GM18951 (cell line): ENCODE data around the gene OGFOD2.

Experiments
- POLR2A ChIP-seq: IDR thresholded peaks from 4 replicates; pipeline ENCODE4 v1.6.1; 2011; ENCODE audit warnings: mild to moderate bottlenecking; ENCODE audit not compliant: insufficient read length, insufficient read depth; ENCODE audit errors: extremely low read depth
- in situ Hi-C: fragments of 300-500 bp; cut with MboI; formaldehyde crosslinking; loops from one replicate; pipeline ENCODE4 v1.12.0; 2022; ENCODE audit warnings: low sequenced_read_pairs, mixed read lengths, inconsistent platforms; ENCODE audit not compliant: unreplicated experiment

Gene OGFOD2

GRCh38 chr12:122974892-122975789 is at the start of gene OGFOD2:
TSS of gene OGFOD2 (plus strand) at chr12:122975244. CDS start at chr12:122975252, 8 bp downstream.
- in situ Hi-C loops, result no loop called here
- TF ChIP-seq POLR2A, result peak; percentile 67

DNA sequence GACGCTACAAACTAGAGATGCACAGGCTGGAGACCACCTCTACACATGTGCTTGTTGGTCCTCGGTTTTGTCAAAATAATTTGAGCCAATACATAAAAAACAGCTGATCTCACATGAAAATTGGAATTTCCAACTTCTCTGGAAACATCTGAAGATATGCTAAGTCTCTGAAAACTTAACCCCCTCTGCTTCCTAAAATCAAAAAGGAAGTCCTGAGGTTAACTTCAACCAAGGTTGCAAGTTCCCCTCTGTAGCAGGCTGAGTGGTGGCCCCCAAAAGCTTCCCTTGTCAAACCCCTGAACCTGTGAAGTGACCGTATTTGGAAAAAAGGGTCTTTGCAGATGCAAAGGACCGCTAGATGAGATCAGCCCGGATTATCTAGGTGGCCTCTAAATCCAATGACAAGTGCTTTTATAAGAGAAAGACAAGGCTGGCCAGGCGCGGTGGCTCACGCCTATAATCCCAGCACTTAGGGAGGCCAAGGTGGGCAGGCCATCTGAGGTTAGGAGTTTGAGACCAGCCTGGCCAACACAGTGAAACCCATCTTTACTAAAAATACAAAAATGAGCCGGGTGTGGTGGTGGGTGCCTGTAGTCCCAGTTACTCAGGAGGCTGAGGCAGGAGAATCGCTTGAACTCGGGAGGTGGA is 47.2 kb upstream of the OGFOD2 start:
- in situ Hi-C loops, result no loop called here
- TF ChIP-seq POLR2A, result no peak

DNA sequence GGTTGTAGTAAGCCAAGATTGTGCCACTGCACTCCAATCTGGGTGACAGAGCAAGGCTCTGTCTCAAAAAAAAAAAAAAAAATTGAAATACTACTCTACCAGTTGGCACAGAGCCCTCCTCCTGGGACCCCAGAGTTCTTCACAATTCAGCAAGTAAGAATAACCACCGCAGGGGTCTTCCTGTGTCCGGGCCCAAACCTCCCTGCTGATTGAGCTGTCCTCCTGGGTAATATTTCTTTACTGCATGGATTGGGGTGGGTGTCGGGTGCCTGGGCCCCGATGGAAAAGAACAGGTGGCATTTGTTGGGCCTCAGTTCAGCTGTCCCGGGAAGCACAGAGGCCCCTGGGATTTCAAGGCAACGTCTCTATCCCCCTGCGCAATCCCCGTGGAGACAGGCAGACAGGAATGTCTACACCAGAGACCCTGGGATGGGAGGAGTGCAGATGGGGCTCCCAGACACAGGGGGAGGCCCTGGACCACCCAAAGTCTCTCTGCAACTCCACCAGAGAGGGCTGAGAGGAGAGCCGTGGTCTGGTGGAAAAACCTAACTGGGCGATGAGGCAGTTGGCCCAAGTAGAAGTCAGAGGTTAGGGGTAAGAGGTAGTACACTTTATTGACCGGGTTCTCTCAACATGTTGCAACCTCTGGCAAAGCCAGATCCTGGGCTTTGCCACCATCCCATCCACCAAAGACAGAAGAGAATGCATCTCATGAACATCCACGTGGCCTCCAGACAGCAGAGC is 46.5 kb upstream of the OGFOD2 start:
- in situ Hi-C loops, result no loop called here
- TF ChIP-seq POLR2A, result no peak

DNA sequence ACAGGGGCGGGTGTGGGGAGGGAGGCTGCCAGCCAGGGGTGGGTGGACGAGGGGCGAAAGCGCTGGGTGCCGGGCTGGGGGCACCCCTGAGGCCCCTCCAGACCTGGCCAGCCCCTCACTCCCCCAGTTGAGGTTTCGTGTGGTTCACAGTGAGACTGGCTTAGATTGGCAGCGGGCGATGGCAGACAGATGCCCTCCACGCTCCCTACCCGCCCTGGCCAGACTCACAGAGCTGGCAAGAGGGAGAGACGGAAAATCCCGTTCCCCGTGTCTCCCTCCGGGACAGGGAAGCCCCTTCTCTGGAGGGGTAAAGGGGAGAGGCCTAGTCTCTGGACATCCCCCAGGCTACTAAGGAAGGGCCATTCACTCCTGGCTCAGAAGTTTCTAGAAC is 45.9 kb upstream of the OGFOD2 start:
- no peak for TF ChIP-seq POLR2A

GRCh38 chr12:122929812-122930211 is 45.2 kb upstream of the OGFOD2 start:
- no peak for TF ChIP-seq POLR2A
- in situ Hi-C loops, result no loop called here

More for the DNA sequence above, 45.9 kb upstream of the OGFOD2 start:
- in situ Hi-C loops, result no loop called here

DNA sequence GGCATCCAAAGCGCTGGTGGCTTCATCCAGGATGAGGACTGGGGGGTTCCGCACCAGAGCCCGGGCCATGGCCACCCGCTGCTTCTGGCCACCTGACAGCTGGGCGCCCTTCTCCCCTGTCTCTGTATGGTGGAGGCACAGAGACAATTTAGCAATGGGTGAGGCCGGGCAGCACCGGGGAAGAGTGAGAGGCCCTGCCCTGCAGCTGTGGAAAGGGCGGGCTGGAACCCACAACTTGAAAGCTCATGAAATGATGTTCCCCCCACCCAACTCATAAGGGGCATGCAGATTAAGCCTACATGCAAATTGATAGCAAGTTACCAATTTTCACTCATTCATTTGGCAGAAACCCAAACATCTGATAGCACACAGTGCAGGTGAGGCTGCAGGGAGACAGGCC is 42.8 kb upstream of the OGFOD2 start:
- no peak for TF ChIP-seq POLR2A
- in situ Hi-C loops, result no loop called here

DNA sequence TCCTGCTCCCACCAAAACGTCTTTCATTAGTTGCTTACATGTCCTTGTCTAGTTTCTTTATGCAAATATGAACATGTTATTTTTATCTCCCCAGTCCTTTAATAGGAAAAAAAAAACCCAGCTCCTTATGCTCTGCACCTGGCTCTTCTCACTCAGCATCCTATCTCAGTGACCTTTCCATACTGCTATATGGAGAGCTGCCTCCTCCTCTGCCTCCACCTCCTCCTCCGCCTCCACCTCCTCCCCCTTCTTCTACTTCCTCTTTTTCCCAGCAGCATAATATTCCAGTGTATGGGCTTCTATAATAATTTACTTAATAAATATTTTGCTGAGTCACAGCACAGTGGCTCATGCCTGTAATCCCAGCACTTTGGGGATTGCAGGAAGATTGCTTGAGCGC is 40.3 kb upstream of the OGFOD2 start:
- no peak for TF ChIP-seq POLR2A
- in situ Hi-C loops, result no loop called here

GRCh38 chr12:122935318-122935717 is 39.7 kb upstream of the OGFOD2 start:
- no peak for TF ChIP-seq POLR2A
- in situ Hi-C loops, result no loop called here

GRCh38 chr12:122937622-122938091 is 37.4 kb upstream of the OGFOD2 start:
- in situ Hi-C loops, result no loop called here
- no peak for TF ChIP-seq POLR2A

DNA sequence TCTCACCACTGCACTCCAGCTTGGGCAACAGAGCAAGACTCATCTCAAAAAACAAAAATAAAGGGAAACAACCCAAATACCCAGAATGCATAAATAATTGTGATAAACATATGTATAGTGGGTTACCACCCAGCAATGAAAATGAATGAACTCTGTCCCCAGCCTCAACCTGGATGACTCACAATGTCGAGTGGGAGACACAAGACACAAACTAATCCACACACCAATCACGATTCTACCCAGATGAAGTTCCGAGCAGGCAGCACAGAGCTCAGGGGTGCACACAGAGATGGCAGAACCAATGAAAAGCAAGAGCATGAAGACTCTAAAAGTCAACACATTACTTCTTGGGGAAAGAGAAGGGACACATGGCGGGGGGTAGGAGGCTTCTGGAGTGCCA is 35.9 kb upstream of the OGFOD2 start:
- no peak for TF ChIP-seq POLR2A
- in situ Hi-C loops, result no loop called here

DNA sequence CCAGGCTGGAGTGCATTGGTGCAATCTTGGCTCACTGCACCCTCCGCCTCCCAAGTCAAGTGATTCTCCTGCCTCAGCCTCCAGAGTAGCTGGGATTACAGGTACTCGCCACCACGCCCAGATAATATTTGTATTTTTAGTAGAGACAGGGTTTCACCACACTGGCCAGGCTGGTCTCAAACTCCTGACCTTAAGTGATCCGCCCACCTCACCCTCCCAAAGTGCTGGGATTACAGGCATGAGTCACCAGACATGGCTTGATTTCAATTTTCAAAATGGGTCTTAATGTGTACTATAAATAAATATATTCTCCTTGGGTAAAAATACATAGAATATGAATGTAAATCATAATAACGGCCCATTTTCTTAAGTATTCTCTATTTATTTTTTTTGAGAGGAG is 33.7 kb upstream of the OGFOD2 start:
- in situ Hi-C loops, result loop anchor here (10.0 kb wide), 1 partner anchor 57 kb away; no protein-coding TSS in a partner anchor

- no peak for TF ChIP-seq POLR2A
- in situ Hi-C loops, result loop anchor here (10.0 kb wide), 1 partner anchor 58 kb away; no protein-coding TSS in a partner anchor
Observed at GRCh38 chr12:122942637-122943036, 32.4 kb upstream of the OGFOD2 start.

DNA sequence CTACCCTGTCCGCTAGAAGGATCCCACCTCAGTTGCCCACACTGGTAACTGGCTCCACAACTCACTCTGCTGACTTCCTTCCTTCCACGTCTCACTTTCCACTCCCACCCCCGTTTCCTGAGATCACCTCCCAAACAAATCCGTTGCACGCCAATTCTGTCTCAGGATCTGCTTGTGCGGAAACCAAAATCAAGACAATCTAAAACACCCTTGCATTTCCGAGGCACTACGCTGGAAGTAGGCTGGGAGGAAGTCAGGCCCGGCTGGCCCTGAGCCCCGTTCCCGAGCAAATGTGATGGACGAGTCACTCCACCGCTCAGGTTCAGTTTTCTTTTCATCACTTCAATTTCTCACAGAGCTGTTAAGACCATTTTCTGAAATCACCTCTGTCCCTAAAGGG is 31.8 kb upstream of the OGFOD2 start:
- in situ Hi-C loops, result loop anchor here (10.0 kb wide), 1 partner anchor 58 kb away; no protein-coding TSS in a partner anchor
- TF ChIP-seq POLR2A, result no peak
